ENCODE results near the gene CELSR3.

- TF ChIP-seq CTCF (conservative IDR thresholded peaks at IDR 0.05; ENCODE audit: low read depth, low read length) (no peak), EZH2 (IDR thresholded peaks at IDR 0.05; ENCODE audit: low read length, unreplicated experiment) (no peak)
Measured at GRCh38 chr3:48647714-48648113, 15.0 kb downstream of the CELSR3 start.

All from PC-3 (cell line).